GM12865 (cell line): Measurements from ENCODE around the gene EPAS1.

Experiments
- DNase-seq: peaks from one replicate; pipeline ENCODE4 v3.0.0; 2010; ENCODE audit warnings: low read depth
- H3K4me3 ChIP-seq: 2 replicates; pipeline ENCODE4 v1.5.1; 2011; ENCODE audit warnings: mild to moderate bottlenecking, low read depth, low read length, control low read depth
- CTCF ChIP-seq: IDR thresholded peaks from 2 replicates; pipeline ENCODE4 v1.5.1; 2011; ENCODE audit warnings: low read length, control low read depth, low read depth, inconsistent platforms; ENCODE audit not compliant: insufficient read depth; ENCODE audit errors: missing control alignments

Gene EPAS1

GRCh38 chr2:46298522-46299353 lies 1.5 kb downstream of the EPAS1 start:
- DNase-seq, result no peak
- H3K4me3 ChIP-seq, result no peak overlapping the region; the same call in 1 of the 2 replicates
- no peak for TF ChIP-seq CTCF

GRCh38 chr2:46299365-46300263 lies 2.4 kb downstream of the EPAS1 start:
- TF ChIP-seq CTCF, result no peak
- no peak for DNase-seq
- no peak overlapping the region for H3K4me3 ChIP-seq

- no peak for TF ChIP-seq CTCF
- H3K4me3 ChIP-seq, result no peak overlapping the region
- DNase-seq, result no peak
Measured at GRCh38 chr2:46300406-46300832, 3.2 kb downstream of the EPAS1 start.

GRCh38 chr2:46302005-46302695 lies 4.9 kb downstream of the EPAS1 start:
- DNase-seq, result no peak
- no peak for TF ChIP-seq CTCF
- no peak overlapping the region for H3K4me3 ChIP-seq

GRCh38 chr2:46303233-46303632 lies 6.0 kb downstream of the EPAS1 start:
- no peak for DNase-seq
- TF ChIP-seq CTCF, result no peak
- no peak overlapping the region for H3K4me3 ChIP-seq

- no peak overlapping the region for H3K4me3 ChIP-seq
- no peak for TF ChIP-seq CTCF
- DNase-seq, result no peak
Measured at GRCh38 chr2:46303822-46304221, 6.6 kb downstream of the EPAS1 start.
